HEK293T (cell line): Measurements from ENCODE around the gene IGSF21.

Experiments
- ARNT ChIP-seq: fragments of 450-650 bp; IDR thresholded peaks from 2 replicates; pipeline ENCODE4 v1.6.1; 2017; ENCODE audit warnings: mild to moderate bottlenecking
- BHLHE40 ChIP-seq: fragments of 450-650 bp; IDR thresholded peaks from 2 replicates; pipeline ENCODE4 v1.6.1; 2016; ENCODE audit warnings: mild to moderate bottlenecking, moderate library complexity, borderline replicate concordance
- CTBP1 ChIP-seq: fragments of 450-650 bp; IDR thresholded peaks from 2 replicates; pipeline ENCODE4 v1.6.1; 2016; ENCODE audit warnings: borderline replicate concordance
- FOXA1 ChIP-seq: fragments of 450-650 bp; IDR thresholded peaks from 2 replicates; pipeline ENCODE4 v1.6.1; 2016; ENCODE audit warnings: mild to moderate bottlenecking
- FOXK2 ChIP-seq: fragments of 450-650 bp; IDR thresholded peaks from 2 replicates; pipeline ENCODE4 v1.6.1; 2016; ENCODE audit warnings: mild to moderate bottlenecking
- HDGF ChIP-seq: fragments of 450-650 bp; IDR thresholded peaks from 2 replicates; pipeline ENCODE4 v1.6.1; 2017; ENCODE audit warnings: antibody characterized with exemption, borderline replicate concordance
- PKNOX1 ChIP-seq: fragments of 450-650 bp; IDR thresholded peaks from 2 replicates; pipeline ENCODE4 v1.6.1; 2016
- SUZ12 ChIP-seq: fragments of 450-650 bp; IDR thresholded peaks from 2 replicates; pipeline ENCODE4 v1.6.1; 2016; ENCODE audit warnings: mild to moderate bottlenecking
- TARDBP ChIP-seq: fragments of 450-650 bp; IDR thresholded peaks from 2 replicates; pipeline ENCODE4 v1.6.1; 2016

- TF ChIP-seq BHLHE40: no peak
- TF ChIP-seq FOXA1: no peak
- no peak for TF ChIP-seq FOXK2
- TF ChIP-seq SUZ12: no peak
- no peak for TF ChIP-seq ARNT
- no peak for TF ChIP-seq CTBP1
- no peak for TF ChIP-seq TARDBP
- no peak for TF ChIP-seq PKNOX1
- no peak for TF ChIP-seq HDGF
These were observed 190.5 kb downstream of the IGSF21 start for GRCh38 chr1:18297896-18298648.
